GM21723 (cell line): ENCODE data around the gene CNOT3.
"Not testable (repeated sequence)": the region's sequence is repeated elsewhere in the genome, so short reads cannot be mapped to it uniquely, and the experiment has no call there.

Experiments used
- ATAC-seq: cut with Tn5 transposase; IDR thresholded peaks from one replicate; pipeline ENCODE4 v1.9.1; 2021; ENCODE audit warnings: mild to moderate bottlenecking, moderate library complexity; ENCODE audit not compliant: unreplicated experiment

Gene CNOT3

GRCh38 chr19:54137699-54138488 is at the start of gene CNOT3:
TSS of gene CNOT3 (plus strand) at chr19:54137762. CDS start at chr19:54142979, 5,217 bp downstream.
- no peak for ATAC-seq

- no peak for ATAC-seq
These were observed 43.0 kb upstream of the CNOT3 start for GRCh38 chr19:54094426-54095000.

- no peak for ATAC-seq
These were observed 42.3 kb upstream of the CNOT3 start for GRCh38 chr19:54095136-54095858.

DNA sequence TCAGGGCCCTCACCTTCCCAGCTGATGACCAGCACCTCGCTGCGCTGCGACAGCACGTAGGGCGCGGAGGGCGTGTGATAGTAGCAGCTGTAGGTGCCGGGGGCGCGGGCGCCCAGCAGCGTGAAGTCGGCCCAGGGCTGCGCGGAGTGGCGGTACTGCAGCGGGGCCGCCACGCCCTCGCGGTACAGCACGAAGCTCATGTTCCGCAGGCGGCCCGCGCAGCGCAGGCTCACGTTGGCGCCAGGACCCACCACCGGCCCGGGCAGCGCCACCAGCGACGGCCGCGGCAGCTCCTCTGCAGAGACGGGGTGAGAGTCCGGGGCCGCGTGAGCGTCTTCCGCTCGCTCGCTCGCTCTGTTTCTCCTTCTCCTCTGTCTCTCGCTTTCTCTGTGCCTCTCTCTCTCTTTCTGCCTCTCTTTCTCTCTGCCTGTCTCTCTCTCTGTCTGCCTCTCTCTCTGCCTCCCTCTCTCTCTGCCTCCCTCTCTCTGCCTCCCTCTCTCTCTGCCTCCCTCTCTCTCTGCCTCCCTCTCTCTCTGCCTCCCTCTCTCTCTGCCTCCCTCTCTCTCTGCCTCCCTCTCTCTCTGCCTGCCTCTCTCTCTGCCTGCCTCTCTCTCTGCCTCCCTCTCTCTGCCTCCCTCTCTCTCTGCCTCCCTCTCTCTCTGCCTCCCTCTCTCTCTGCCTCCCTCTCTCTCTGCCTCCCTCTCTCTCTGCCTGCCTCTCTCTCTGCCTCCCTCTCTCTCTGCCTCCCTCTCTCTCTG is 41.5 kb upstream of the CNOT3 start:
- ATAC-seq, result not testable (repeated sequence)

- ATAC-seq, result no peak
These were observed 40.9 kb upstream of the CNOT3 start for GRCh38 chr19:54096617-54097106.

- ATAC-seq, result no peak
These were observed 38.2 kb upstream of the CNOT3 start for GRCh38 chr19:54099190-54099902.

- ATAC-seq, result not testable (repeated sequence)
These were observed 37.7 kb upstream of the CNOT3 start for GRCh38 chr19:54099903-54100255.

DNA sequence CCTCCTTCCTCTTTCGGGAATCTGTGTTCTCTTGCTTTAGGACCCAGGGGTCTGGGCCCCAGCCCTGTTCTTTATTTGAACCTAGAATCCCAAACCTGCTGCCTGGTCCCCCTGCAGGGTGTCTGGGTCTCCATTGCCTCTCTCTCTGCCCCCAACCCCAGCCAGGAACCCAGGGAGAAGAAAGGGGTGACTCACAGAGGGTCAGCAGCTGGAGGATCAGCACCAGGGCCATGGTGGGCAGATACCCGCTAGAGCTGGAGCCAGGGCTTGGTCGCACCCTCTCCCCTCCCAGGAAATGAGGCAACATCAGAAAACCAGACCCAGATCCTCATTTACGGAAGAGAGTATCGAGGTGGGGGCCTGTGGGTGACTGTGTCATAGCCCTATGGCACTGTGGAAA is 37.0 kb upstream of the CNOT3 start, which contains the start of gene OSCAR:
Gene OSCAR (minus strand): TSS at position 243 of the 400 bp plus-strand sequence. CDS start 11 bp downstream, at position 232.
- ATAC-seq, result no peak

GRCh38 chr19:54102421-54103169 is 35.0 kb upstream of the CNOT3 start, which contains the start of gene NDUFA3:
TSS of gene NDUFA3 (plus strand) at chr19:54102855. CDS start at chr19:54102879, 24 bp downstream.
- peak; percentile 89 for ATAC-seq

GRCh38 chr19:54104998-54105715 is 32.4 kb upstream of the CNOT3 start:
- no peak for ATAC-seq

DNA sequence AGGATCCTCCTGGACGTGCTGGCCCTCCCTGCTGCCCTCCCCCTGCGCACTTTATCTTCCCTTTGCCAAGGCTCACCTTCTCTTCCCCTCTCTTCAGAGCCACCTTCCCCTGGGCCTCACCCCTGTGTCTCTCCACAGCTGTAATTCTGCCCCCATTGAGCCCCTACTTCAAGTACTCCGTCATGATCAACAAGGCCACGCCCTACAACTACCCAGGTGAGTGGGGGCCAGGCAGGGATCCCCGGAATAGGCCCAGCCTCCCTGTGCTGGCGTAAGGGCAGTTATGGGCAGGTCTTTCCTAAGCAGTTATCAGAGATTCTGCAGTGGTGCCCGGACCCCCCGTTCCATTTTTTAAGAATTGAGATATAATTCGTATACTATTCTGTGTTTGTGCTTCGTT is 31.8 kb upstream of the CNOT3 start:
- no peak for ATAC-seq

- ATAC-seq, result no peak
These were observed 30.8 kb upstream of the CNOT3 start for GRCh38 chr19:54106716-54107115.

DNA sequence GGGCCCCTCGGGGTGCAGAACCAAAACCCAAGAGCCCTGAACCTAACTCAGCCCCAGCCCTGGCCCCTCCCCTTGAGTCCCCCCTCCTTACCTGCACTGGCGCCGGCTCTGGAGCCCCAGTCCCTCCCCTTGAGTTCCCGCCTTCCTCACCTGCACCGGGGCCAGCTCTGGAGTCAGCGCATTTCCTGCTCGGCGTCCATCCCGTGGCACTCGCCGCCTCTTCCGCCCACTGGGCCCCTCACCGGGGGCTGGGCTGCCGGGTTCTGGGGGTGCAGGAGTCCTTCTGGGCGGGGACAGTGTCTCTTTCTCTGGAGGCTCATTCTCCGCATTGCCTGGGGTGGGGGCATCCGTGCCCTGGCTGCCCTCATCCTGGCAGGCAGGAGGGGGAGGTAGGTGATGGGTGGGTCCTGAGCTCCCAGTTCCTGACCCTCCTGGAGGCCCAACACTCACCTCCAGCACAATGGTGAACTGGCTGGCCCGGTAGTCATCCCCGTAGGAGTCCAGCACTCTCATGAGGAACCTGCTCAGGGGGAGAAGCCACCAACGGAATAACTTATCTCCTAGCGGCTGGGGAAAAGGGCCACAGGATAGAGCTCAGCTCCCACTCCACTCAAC is 29.6 kb upstream of the CNOT3 start:
- no peak for ATAC-seq

DNA sequence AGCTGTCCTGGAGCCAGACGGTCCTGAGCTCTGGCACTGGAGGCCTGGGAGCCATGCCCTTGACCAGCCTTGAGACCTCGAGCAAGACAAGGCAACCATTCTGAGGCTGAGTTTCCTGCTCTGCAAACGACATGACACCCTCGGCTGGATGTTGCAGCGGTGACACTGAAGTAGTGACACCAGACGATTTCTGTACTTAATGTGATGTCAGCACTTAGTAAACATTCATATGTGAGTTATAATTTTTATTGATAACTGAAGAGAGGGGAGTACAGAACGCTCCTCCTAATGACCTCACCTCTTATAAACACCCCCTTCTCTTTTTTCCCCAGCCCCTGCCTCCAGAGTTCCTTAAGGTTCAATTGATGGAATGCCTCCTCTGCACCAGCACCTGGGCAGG is 29.1 kb upstream of the CNOT3 start:
- ATAC-seq, result no peak

DNA sequence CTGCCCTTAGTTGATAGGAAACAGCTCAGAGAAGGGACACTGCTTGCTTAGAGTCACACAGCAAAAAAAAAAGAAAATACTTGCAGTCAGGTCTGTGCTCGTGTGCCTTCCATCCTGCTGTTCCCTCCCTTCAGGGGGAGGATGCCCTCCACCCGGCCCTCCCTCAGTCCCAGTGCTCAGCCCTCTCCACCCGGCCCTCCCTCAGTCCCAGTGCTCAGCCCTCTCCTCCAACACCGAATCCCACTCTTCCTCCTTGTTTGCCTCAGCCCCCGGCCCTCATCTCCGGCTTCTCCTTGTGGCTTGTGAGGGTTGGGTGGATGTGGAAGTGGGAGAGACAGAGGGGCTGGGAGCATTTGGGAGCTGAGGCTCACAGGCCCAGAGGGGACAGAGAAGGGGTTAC is 27.9 kb upstream of the CNOT3 start:
- ATAC-seq, result no peak

- no peak for ATAC-seq
These were observed 23.0 kb upstream of the CNOT3 start for GRCh38 chr19:54114340-54115108.
